Body of pancreas (tissue), 4 donors: ENCODE results near the gene ABCC6.

ENCODE experiments used
- POLR2A ChIP-seq, 3 donors: fragments of 450-650 bp; IDR thresholded peaks; one replicate each; pipeline ENCODE4 v1.6.1; 2016; ENCODE audit warnings: antibody characterized with exemption in 3 of 3, mild to moderate bottlenecking in 2 of 3
- TF ChIP-seq, protein P1 (sequence below), 7 experiments: fragments of 450-650 bp in 4 of 7; fragments of 200-600 bp in 3 of 7; sonication (generic) in 3 of 7; IDR thresholded peaks; one replicate each; pipeline ENCODE4 v1.5.1; 2016 to 2019; ENCODE audit warnings: antibody characterized with exemption in 7 of 7

DNA sequence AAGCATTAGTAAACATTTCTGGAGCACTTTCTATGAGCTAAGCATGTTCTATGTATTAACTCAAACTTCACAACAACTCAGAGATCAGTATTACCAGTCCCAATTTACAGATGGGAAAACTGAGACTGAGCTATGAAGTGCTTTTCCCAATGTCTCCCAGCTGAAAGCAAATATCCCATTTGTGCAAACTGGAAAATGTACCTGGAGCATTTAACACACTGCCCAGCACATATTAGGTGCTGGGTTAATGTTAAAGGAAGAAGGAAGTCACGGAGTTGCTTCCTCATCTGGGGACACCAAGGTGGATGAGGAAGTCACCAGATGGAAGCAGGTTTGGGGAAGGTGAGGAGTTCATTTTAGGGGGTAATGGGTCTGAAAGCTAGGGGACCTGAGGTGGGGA is 66.1 kb downstream of the ABCC6 start:
- TF ChIP-seq POLR2A (IDR thresholded peaks at IDR 0.05) = no peak
- TF ChIP-seq, protein P1, sequence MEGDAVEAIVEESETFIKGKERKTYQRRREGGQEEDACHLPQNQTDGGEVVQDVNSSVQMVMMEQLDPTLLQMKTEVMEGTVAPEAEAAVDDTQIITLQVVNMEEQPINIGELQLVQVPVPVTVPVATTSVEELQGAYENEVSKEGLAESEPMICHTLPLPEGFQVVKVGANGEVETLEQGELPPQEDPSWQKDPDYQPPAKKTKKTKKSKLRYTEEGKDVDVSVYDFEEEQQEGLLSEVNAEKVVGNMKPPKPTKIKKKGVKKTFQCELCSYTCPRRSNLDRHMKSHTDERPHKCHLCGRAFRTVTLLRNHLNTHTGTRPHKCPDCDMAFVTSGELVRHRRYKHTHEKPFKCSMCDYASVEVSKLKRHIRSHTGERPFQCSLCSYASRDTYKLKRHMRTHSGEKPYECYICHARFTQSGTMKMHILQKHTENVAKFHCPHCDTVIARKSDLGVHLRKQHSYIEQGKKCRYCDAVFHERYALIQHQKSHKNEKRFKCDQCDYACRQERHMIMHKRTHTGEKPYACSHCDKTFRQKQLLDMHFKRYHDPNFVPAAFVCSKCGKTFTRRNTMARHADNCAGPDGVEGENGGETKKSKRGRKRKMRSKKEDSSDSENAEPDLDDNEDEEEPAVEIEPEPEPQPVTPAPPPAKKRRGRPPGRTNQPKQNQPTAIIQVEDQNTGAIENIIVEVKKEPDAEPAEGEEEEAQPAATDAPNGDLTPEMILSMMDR (IDR thresholded peaks at IDR 0.05) = no peak
